Measurements from ENCODE around the gene TMEM220.

The TMEM220 gene

DNA sequence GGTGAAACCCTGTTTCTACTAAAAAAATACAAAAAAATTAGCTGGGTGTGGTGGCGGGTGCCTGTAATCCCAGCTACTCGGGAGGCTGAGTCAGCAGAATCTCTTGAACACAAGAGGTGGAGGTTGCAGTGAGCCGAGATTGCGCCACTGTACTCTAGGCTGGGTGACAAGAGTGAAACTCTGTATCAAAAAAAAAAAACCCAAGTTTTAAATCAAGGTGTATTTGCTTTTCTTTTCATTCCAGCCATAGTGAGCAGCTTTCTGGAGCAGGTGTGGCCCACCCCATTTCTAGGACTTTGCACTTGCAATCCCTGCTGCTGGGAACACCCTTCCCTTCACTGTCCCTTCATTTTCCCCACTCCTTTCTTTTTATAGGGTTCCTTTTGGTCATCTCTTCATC lies 45.2 kb upstream of the TMEM220 start:
- no peak for DNase-seq (ENCODE audit: low read depth)
- in situ Hi-C loops (cut with HindIII; ENCODE audit: low sequenced_read_pairs): no loop called here
- H3K4me3 ChIP-seq (ENCODE audit: low read depth, low read length): no peak overlapping the region
- TF ChIP-seq CTCF (IDR thresholded peaks at IDR 0.05; ENCODE audit: low read depth, low read length, missing control alignments): no peak

DNA sequence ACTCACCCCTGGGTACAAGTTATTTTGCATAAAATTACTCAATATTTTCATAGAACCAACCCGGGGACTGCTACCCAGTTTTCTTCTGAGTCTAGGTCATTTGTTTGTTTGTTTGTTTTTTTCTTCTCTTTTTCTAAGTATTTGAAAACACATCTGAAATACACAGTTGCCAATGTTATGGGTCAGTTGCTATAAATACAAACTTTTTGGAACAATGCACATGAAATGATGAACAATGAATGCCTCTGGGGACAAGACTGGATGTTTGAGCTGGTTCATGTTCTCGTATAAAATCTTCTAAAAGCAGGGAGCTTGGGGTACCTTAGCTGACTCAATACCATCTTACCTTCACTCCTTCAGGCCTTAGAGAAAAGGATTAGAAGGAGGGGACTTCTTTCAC lies 43.6 kb upstream of the TMEM220 start:
- no peak for TF ChIP-seq CTCF (IDR thresholded peaks at IDR 0.05; ENCODE audit: low read depth, low read length, missing control alignments)
- in situ Hi-C loops (cut with HindIII; ENCODE audit: low sequenced_read_pairs): no loop called here
- DNase-seq (ENCODE audit: low read depth): no peak
- no peak overlapping the region for H3K4me3 ChIP-seq (ENCODE audit: low read depth, low read length)

- TF ChIP-seq CTCF (IDR thresholded peaks at IDR 0.05; ENCODE audit: low read depth, low read length, missing control alignments): peak; percentile 50
- in situ Hi-C loops (cut with HindIII; ENCODE audit: low sequenced_read_pairs): no loop called here
- DNase-seq (ENCODE audit: low read depth): no peak
- H3K4me3 ChIP-seq (ENCODE audit: low read depth, low read length): no peak overlapping the region
These were observed 42.9 kb upstream of the TMEM220 start for GRCh38 chr17:10772425-10773380.

DNA sequence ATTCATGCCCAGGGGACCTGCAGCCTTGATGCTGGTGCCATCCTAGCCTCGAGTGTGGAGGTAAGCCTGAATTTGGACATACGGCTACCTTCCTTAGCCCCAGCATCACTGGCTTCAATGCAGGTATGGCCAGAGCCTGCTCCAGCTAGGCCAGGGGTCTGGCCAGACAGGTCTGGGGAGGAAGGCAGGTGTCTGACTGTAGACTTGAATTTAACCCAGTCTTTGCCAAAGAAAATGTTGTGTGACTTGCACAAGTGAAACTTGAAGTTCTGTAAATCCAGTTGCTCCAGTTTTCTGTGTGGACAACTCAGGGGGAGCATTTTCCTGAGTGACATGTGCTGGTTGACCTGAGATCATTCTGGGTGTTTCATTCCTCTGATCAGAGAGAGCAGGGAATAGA lies 41.3 kb upstream of the TMEM220 start:
- no peak for TF ChIP-seq CTCF (IDR thresholded peaks at IDR 0.05; ENCODE audit: low read depth, low read length, missing control alignments)
- H3K4me3 ChIP-seq (ENCODE audit: low read depth, low read length): no peak overlapping the region
- in situ Hi-C loops (cut with HindIII; ENCODE audit: low sequenced_read_pairs): no loop called here
- no peak for DNase-seq (ENCODE audit: low read depth)

DNA sequence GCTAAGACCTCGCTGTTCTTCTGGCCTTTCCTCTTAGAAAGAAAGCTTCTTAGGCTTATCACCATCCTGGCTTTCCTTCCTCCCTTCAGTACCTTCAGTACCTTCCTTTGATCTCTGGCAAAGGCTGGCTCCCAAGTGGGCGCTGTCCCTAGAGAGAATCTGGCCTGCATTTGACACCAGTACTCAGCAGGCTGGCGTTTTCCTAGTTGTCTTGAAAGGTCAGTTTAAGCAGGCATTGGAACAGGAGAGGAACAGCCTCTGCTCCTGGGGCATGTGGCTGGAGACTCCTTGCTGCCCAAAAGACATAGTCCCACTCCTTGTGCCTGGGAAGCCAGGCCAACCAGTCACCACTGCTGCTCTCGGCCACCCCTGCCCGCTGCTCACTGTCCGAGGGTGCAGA lies 40.0 kb upstream of the TMEM220 start:
- DNase-seq (ENCODE audit: low read depth): no peak
- H3K4me3 ChIP-seq (ENCODE audit: low read depth, low read length): no peak overlapping the region
- TF ChIP-seq CTCF (IDR thresholded peaks at IDR 0.05; ENCODE audit: low read depth, low read length, missing control alignments): no peak
- in situ Hi-C loops (cut with HindIII; ENCODE audit: low sequenced_read_pairs): no loop called here

GRCh38 chr17:10768750-10769251 lies 39.0 kb upstream of the TMEM220 start:
- in situ Hi-C loops (cut with HindIII; ENCODE audit: low sequenced_read_pairs): no loop called here
- TF ChIP-seq CTCF (IDR thresholded peaks at IDR 0.05; ENCODE audit: low read depth, low read length, missing control alignments): no peak
- no peak overlapping the region for H3K4me3 ChIP-seq (ENCODE audit: low read depth, low read length)
- DNase-seq (ENCODE audit: low read depth): no peak

All from astrocyte of the cerebellum (primary cell).